ENCODE results near the gene NPHS1. TPM values are rescaled to one million over a fixed set of nuclear protein-coding genes. Genes with fewer than 3 reads are reported as not detected.

NPHS1 gene
- total RNA-seq, 3 donors from 2014 or later = 0.15 TPM; not detected in 2

- H3K4me1 ChIP-seq = no peaks in the 10 kb centered on the region
- intact Hi-C loops (cut with DNase I; ENCODE audit: low total_unique reads) = loop anchor here (5.0 kb wide), 1 partner anchor 1009 kb away; no protein-coding TSS in a partner anchor
- TF ChIP-seq CTCF (IDR thresholded peaks at IDR 0.05) = no peak
- no peak for TF ChIP-seq POLR2A (IDR thresholded peaks at IDR 0.05)
- no peak for TF ChIP-seq POLR2AphosphoS5 (IDR thresholded peaks at IDR 0.05)
- no peaks in the 10 kb centered on the region for H3K36me3 ChIP-seq
- no peak for DNase-seq (ENCODE audit: low spot score in 2 of 2)
- H3K4me3 ChIP-seq = no peak overlapping the region
- no peaks in the 10 kb centered on the region for H3K9me3 ChIP-seq
- peaks cover 3 to 70% of the 10 kb centered on the region in 2 donors for H3K27me3 ChIP-seq
- H3K27ac ChIP-seq = no peak overlapping the region
Observed at GRCh38 chr19:35848486-35848885, 3.8 kb downstream of the NPHS1 start.

DNA sequence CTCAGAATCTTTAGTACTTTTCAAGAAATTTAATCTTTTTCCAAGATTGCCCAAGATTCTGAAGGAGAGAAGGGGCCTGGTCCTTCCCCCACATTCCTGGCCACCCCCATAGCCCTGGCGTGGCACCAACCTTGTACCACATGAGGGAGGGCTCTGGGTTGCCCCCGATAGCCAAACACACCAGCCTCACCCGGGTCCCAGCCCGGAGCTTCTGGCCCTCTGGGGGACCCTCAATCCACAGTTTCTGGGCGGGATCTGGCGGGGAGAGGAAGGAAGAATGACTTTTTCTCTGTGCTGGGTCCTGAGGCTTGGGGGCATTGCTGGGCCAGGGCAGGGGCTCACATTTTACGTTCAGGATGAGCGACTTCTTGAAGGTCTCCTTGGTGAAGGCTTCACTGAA, 4.4 kb downstream of the NPHS1 start:
- Histone ChIP-seq H3K27ac (no peak overlapping the region), H3K27me3 (peaks cover 3 to 71% of the 10 kb centered on the region in 2 donors), H3K9me3 (no peaks in the 10 kb centered on the region), H3K4me1 (no peaks in the 10 kb centered on the region), H3K36me3 (no peaks in the 10 kb centered on the region), H3K4me3 (no peak overlapping the region)
- no peak for DNase-seq (ENCODE audit: low spot score in 2 of 2)
- intact Hi-C loops (cut with DNase I; ENCODE audit: low total_unique reads) = loop anchor here (5.0 kb wide), 1 partner anchor 1009 kb away; no protein-coding TSS in a partner anchor
- TF ChIP-seq POLR2AphosphoS5 (IDR thresholded peaks at IDR 0.05) (no peak), CTCF (IDR thresholded peaks at IDR 0.05) (no peak), POLR2A (IDR thresholded peaks at IDR 0.05) (no peak)

DNA sequence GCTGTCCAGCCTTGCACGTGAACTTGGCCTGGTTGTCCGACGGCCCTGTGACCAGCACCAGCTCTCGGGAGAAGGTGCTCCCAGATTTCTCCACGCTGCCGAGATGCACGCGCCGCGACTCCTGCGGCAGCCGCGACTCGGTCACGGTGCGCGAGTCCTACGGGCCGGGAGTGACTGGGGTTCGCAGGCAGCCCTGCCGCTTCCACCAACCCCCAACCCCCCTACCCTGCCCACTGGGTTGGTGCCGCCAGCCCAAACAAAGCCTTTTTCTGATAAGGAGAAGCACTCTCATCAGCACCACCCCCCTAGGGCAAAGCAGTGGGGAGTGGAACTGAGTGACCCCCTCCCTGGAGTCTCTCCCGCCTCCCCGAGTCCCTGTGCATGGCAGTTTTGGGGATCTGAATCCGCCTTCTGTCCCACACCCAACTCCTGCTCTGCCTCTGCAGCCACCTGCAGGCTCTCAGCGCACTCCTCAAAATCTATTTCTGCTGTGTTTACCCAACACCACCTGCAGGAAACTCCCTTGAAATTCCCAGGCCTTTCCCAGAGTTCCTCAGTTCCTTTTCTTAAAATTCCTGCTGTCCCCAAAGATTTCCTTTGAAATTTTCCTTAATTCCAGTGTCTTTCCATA, 6.2 kb downstream of the NPHS1 start:
- intact Hi-C loops (cut with DNase I; ENCODE audit: low total_unique reads) = loop anchor here (5.0 kb wide), 1 partner anchor 1011 kb away; no protein-coding TSS in a partner anchor
- peaks cover 3 to 73% of the 10 kb centered on the region in 2 donors for H3K27me3 ChIP-seq
- no peak overlapping the region for H3K27ac ChIP-seq
- H3K4me1 ChIP-seq = no peaks in the 10 kb centered on the region
- TF ChIP-seq CTCF (IDR thresholded peaks at IDR 0.05) (no peak), POLR2AphosphoS5 (IDR thresholded peaks at IDR 0.05) (no peak), POLR2A (IDR thresholded peaks at IDR 0.05) (no peak)
- no peaks in the 10 kb centered on the region for H3K9me3 ChIP-seq
- H3K4me3 ChIP-seq = peak overlapping the region in 2 of 3 donors; percentile 42 to 60
- no peak for DNase-seq (ENCODE audit: low spot score in 2 of 2)
- no peaks in the 10 kb centered on the region for H3K36me3 ChIP-seq

GRCh38 chr19:35845215-35846037, 6.9 kb downstream of the NPHS1 start:
- TF ChIP-seq POLR2AphosphoS5 (IDR thresholded peaks at IDR 0.05) (no peak), POLR2A (IDR thresholded peaks at IDR 0.05) (no peak), CTCF (IDR thresholded peaks at IDR 0.05) (no peak)
- no peak overlapping the region for H3K27ac ChIP-seq
- no peaks in the 10 kb centered on the region for H3K36me3 ChIP-seq
- H3K27me3 ChIP-seq = peaks cover 3 to 70% of the 10 kb centered on the region in 2 donors
- H3K4me3 ChIP-seq = peak overlapping the region in 2 of 3 donors; percentile 42 to 60
- no peak for DNase-seq (ENCODE audit: low spot score in 2 of 2)
- no peaks in the 10 kb centered on the region for H3K9me3 ChIP-seq
- H3K4me1 ChIP-seq = no peaks in the 10 kb centered on the region
- intact Hi-C loops (cut with DNase I; ENCODE audit: low total_unique reads) = loop anchor here (5.0 kb wide), 1 partner anchor 1012 kb away; no protein-coding TSS in a partner anchor

Data from breast epithelium (tissue), 4 donors.